ENCODE measurements around the gene NUDT3.
"Not testable (repeated sequence)": the region's sequence is repeated elsewhere in the genome, so short reads cannot be mapped to it uniquely, and the experiment has no call there.

NUDT3 gene

DNA sequence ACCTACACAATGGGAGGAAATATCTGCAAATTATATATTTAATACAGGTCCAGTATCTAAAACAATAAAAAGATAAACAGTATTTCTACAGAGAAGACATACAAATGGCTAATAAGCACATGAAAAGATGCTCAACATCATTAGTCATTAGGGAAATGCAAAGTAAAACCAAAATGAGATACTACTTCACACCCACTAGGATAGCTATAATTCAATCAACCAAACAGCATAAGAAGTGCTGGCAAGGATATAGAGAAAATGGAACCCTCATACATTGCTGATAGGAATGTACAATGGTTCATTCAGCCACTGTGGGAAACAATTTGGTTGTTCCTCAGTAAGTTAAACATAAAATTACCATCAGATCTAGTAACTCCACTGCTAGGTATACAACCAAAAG lies 48.7 kb downstream of the NUDT3 start:
- no peak for DNase-seq (ENCODE audit: low read depth)

DNA sequence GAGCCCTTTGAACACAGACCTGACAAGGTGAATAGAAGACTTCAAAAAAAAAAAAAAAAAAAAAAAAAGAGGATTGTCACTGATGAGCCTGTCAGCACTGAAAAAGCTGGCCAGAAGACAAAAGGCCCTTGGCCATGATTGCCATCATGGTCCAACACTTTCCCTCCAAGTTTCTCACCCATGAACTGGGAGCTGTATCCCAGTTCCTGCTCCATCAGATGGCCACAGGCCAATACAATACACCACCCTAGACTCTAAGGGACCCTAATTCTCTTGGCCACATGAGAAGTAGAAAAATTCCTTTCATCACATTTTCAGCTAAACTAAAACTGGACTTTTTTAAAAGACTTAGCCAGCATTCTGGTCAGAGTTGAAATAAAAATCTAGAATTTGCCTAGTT lies 50.2 kb downstream of the NUDT3 start:
- no peak for DNase-seq (ENCODE audit: low read depth)

DNA sequence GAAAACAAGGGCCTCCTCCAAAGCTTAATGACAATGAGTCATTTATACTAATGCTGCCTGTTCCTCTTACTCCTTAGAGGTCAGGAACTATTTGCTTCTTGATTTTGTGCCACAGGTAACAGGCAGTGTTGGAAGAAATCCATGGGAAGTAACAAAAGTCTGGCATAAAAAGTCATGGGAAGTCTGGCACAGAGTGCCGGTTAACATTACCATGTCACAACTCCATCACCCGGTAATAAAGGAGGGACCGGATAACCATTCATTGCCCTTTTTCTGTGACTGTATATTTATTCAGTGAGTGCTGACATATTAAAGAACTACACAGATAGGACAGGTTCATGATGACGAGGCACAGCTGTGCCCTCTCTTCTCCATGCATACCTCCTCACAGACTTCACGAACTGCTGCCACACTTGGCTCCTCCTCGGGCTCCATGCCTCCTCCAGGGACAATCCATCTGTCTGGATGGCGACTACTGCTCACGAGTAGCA lies 50.9 kb downstream of the NUDT3 start:
- no peak for DNase-seq (ENCODE audit: low read depth)

DNA sequence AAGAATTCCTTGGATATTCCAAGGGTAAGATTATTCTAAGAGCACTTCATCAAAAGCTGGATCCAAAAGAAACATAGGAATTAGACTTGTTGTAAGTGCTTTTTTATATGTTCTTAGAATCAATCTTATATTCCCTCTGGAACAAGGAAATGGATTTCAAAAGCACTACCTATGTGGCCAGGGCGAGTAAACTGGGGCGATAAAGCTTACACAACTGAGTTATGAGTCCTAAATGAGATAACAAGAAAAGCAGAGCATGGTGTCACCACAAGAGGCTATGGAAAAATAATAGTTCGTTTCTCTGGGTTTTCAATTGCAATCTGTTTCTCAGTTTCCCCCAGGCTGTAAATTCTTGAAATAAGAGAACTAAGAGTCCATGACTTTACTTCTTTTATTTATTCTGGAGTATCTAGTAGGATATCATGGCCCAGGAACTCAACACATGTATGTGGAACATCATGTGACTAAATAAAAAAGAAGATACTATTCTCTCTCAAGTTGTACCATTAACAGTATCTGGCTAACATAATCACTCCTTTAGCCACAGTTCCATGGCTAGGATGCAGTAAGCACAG lies 51.5 kb downstream of the NUDT3 start:
- DNase-seq (ENCODE audit: low read depth): no peak

DNA sequence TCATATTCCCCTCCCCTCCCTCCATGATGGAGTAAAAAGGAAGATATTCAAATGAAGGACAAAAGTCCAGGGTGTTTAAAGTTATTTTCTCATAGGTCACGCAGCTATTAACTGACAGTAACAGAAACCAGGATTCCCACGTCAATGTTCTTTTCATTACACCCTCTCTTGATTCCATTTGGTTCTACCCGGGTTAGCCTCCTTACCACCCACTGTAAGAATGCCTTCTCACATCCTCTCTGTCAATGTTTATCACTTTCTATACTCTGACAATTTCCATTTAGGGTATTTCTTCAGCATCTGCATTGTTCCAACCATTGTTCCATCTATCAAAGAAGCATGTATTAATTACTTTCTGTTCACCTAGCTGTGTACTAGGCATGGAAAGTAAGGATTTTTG lies 52.1 kb downstream of the NUDT3 start:
- no peak for DNase-seq (ENCODE audit: low read depth)

DNA sequence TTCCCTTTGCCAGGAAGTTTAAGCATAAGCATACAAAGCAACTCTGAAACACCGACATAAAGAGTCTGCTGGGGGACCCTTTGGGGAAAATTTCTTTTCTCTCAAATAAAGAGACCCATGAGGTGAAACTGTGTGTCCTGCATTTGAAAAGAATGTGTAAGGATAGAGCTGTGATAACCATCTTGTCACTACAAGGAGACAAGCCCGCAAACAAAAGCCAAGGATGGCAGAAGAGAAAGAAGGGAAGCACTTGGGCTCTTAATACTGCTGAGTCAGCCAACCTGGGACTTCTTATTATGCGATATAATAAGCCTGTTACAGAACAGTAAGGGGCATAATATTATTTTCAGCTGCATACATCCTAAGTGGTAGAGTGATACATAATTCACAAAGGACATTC lies 52.5 kb downstream of the NUDT3 start:
- no peak for DNase-seq (ENCODE audit: low read depth)

DNA sequence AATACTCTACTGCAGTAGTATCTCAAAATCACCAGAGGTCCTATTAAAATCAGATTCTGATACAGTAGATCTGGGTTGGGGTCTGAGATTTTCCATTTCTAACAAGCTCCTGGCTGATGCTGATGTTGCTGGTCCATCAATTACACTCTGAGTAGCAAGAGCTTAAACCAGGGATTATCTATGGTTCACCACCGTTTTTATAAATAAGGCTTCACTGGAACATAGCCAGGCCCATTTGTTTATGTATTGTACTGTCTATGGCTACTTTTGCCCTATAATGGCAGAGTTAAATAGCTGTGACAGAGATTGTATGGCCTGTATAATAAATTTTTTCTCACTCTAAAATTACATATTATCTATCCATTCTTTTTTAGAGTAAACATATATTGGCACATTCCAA lies 53.0 kb downstream of the NUDT3 start:
- no peak for DNase-seq (ENCODE audit: low read depth)

DNA sequence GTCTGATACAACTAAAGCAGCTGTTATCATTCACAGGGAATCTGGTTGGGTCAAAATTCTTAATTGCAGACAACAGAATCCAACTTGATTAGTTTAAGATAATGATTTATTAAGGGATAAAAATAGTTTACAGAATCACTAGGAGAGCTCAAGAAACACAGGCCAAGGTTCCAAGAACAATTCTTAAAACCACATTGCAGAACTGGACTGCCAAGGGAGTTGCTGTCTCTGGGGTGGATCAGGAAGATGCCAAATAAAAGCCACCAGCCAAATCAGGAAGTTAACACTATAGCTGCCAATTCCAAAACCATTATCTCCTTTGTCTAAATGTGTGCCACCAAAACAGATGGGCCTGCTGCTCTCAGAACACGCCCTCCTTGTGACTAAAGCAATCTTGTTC lies 53.7 kb downstream of the NUDT3 start:
- DNase-seq (ENCODE audit: low read depth): no peak

DNA sequence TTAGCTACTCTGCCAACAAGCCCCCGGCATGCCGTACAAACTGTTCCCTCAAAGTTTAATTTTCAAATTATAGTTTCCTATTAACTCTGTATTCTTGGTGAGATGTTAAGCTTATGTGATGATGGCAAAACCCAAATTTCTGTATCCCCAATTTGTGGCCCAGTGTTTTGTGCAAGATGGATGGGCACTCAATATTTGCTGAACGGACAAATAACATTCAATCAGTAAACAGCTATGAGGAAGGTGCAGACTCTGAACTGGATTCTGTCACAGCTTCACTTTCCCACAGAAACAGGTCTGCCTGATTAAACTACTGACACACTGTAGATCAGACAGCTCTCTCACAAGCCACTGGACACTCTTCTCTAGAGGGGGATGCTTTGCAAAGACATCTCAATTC lies 54.1 kb downstream of the NUDT3 start:
- DNase-seq (ENCODE audit: low read depth): no peak

DNA sequence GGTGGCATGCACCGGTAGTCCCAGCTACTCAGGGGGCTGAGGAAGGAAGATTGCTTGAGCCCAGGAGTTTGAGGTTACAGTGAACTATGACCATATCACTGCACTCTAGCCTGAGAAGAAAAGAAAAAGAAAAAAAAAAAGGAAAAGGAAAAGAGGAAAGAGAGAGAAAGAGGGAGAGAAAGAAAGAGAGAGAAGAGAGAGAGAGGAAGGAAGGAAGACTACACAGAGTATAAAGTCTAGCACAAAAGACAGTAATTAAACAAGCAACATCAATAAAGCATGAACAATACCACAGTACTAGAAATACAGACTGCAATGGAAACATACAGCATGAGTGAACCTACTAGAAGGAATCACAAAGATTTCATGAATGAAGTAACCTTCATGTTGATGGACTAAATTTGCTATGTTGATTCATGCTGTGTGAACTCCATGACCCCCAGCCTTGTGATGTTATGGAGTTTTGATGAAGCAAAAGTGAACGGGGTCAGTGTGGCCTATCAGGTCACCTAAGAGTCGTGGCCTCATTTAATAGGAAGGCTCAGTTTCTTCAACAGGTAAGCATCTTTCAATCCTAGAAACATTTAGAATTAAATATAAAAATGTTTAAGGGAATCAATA lies 57.6 kb downstream of the NUDT3 start:
- no peak for DNase-seq (ENCODE audit: low read depth)

DNA sequence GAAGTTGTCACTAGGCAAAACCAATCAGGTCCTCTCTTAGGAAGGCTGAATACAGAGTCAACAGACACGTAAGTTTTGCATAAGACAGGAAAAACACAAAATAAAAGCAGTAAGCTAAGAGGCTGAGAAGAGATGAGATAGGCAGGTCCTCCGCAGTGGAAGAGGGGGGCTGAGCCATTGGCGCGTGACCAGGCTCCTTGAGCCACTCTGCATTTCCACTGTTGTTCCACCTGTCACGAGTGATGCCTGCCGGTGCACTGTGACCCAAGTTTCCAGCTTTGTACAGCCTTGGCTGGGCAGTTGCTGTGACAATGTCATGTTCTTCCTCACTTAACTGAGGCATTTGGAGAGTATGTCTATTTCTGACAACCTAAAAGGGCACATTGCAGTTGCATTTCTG lies 58.6 kb downstream of the NUDT3 start:
- no peak for DNase-seq (ENCODE audit: low read depth)

DNA sequence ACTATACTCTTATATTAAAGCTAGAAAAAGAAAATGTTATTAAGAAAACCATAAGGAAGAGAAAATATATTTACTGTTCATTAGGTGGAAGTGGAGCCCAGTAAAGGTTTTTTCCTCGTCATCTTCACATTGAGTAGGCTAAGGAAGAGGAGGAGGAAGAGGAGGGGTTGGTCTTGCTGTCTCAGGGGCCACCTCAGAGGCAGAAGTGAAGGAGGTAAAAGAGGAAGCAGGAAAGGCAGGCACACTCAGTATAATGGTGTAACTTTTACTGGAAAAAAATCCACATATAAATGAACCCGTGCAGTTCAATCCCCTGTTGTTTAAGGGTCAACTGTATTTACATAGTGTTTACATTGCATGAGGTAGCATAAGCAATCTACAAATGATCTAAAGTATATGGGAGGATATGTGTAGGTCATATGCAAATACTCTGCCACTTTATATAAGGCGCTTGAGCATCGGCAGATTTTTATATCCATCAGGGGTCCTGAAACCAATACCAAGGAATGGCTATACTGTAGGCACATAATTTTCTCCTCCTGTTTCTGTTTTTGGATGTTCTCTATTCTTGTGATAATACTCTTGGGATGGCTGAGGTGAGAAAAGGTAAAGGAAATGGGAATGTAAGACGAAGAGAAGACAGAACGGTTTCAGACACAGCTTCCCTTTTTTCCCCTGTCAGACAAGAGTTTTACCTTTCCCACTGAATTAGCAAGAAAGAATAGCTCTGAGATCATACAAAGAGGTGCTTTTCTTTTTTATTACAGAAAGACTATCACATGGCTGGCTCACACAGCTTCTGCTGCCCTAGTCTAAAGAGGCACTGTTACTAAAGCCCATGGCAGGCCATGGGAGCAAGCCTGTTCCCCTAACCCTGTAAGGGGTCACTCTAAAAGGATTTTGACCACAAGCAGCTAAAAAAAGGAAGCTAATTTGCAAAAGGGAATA lies 59.9 kb downstream of the NUDT3 start:
- DNase-seq (ENCODE audit: low read depth): no peak

DNA sequence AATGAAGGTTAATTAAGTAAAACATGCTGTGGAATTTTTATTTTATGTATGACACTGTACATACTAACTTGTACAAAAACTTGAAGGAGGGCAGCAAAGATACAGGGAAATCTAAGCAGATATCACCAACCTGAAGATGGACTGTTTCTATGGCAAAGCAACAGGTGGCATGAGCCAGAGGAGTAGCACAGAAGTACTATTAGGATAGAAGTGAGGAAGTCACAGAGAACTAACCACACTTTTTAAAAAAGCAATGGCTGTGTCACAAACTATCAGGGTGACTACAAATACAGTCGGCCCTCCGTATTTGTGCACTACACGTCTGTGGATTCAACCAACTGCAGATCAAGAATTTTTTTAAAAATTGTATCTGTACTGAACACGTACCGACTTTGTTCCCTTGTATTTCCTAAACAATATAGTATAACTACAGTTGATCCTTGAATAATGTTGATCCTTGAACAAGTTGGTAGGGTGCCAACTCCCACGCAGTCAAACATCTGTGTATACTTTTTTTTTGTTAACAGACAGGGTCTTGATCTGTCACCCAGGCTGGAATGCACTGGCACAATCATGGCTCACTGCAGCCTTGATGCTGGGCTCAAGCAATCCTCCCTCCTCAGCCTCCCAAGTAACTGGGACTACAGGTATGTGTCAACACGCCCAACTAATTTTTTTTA lies 61.0 kb downstream of the NUDT3 start:
- no peak for DNase-seq (ENCODE audit: low read depth)

DNA sequence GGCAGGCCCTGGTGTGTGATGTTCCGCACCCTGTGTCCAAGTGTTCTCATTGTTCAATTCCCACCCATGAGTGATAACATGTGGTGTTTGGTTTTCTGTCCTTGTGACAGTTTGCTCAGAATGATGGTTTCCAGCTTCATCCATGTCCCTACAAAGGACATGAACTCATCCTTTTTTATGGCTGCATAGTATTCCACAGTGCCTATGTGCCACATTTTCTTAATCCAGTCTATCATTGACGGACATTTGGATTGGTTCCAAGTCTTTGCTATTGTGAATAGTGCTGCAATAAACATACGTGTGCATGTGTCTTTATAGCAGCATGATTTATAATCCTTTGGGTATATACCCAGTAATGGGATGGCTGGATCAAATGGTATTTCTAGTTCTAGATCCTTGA lies 62.7 kb downstream of the NUDT3 start:
- DNase-seq (ENCODE audit: low read depth): not testable (repeated sequence)

DNA sequence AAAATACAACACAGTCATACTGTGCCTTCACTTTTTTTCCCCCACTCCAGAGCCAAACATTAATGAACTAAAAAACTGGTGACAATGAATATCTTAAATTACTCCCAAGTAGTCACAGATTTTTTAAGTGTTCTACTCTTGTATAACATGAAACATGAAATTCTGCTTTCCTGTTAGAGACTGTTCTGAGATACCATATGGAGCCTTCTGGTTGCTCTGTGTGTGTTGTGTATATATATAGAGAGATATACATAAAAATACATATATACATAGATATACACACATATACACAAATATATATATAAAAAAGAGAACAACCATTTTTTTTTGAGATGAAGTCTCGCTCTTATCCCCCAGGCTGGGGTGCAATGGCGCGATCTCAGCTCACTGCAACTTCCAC lies 63.5 kb downstream of the NUDT3 start:
- DNase-seq (ENCODE audit: low read depth): no peak

DNA sequence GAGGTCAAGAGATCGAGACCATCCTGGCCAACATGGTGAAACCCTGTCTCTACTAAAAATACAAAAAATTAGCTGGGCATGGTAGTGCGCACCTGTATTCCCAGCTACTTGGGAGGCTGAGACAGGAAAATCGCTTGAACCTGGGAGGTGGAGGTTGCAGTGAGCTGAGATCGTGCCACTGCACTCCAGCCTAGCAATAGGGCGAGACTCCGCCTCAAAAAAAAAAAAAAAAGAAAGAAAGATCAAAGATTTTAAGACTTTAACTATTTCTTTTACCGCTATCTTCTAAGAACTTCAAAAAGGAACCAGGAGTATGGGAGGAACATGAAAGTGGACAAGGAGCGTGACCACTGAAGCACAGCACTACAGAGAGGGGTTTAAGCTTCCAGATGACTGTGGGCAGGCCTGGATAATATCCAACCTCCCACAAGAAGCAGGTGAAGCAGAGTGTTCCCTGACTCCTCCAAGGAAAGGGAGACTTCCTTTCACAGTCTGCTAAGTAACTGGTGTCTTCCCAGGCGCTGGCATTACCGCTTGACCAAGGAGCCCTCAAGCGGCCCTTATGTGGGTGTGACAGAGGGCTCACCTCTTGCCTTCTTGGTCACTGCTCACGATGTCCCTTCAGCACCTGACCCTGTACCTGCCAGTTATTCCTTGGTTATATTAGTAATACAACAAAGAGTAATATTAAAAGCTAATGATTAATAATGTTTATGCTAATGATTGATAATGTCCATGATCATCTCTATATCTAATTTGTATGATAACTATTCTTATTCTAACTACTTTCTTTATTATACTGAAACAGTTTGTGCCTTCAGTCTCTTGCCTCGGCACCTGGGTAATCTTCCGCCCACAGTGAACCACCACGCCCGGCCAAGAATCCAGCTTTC lies 64.9 kb downstream of the NUDT3 start:
- DNase-seq (ENCODE audit: low read depth): not testable (repeated sequence)

DNA sequence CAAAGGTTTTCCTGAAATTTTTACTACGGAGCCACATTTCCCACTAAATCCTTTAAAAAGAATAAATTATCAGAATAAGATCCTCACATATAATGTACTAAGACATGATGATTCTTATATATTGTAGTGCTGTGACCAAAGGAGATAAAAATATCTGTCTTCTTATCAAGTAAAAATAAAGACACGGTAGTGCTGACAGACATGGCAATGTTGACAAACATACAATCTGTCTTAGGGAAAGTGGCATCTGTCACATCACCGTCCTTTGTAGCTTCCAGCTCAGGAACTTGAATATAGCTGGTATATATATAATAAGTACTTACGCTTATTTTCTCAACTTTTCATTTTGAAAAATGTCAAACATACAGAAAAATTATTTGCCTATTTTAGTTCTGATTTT lies 66.8 kb downstream of the NUDT3 start:
- DNase-seq (ENCODE audit: low read depth): no peak

DNA sequence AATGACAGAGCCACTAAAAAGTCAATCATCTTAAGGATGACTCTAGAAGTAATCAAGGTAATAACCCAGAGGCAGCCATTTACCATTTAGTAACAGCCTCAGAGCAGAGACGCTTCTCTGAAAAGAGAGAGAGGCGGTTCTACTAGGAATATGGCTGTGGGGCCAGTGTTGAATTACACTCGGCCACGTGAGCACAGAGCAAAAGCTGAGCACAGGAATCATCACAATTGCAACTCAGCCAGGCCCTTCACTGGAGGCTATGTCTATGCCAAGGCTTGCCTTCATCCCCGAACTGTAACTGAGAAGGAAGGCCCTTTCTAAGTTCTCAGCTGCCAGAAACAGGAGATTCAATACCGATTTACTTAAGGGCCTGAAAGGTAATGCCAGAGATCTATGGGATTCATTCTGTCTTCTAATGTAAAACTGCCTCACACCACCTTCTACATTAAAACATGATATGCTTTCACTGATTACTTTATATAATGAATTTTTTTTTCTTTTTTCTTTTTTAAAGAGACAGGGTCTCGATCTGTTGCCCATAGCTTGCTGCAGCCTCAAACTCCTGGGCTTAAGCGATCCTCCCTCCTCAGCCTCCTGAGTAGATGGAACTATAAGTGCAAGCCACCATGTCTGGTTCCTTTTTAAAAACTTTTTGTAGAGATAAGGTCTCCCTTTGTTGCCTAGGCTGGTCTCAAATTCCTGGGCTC lies 67.6 kb downstream of the NUDT3 start:
- no peak for DNase-seq (ENCODE audit: low read depth)

DNA sequence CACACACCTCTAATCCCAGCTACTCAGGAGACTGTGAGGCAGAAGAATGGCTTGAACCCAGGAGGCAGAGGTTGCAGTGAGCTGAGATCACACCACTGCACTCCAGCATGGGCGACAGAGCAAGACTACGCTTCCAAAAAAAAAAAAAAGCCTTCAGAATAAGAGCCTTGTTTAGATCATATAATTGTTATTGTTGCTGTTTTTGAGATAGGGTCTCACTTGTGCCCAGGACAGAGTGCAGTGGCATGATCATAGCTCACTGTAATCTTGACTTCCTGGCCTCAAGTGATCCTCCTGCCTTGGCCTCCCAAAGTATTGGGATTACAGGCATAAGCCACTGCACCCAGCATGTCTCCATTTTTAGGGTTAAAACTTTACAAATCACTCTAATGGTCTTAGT lies 68.2 kb downstream of the NUDT3 start:
- DNase-seq (ENCODE audit: low read depth): not testable (repeated sequence)

DNA sequence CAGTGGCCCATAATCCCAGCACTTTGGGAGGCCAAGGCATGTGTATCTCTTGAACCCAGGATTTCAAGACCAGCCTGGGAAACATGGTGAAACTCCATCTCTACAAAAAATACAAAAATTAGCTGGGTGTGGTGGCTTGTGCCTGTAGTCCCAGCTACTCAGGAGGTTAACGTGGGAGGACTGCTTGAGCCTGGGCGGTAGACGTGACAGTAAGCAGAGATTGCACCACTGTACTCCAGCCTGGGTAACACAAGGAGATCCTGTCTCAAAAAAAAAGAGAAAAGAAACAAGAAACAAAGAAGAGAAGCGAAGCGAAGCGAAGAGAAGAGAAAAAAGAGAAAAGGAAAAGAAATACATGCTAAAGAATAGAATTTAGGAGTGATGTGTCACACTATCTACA lies 69.2 kb downstream of the NUDT3 start:
- DNase-seq (ENCODE audit: low read depth): no peak

DNA sequence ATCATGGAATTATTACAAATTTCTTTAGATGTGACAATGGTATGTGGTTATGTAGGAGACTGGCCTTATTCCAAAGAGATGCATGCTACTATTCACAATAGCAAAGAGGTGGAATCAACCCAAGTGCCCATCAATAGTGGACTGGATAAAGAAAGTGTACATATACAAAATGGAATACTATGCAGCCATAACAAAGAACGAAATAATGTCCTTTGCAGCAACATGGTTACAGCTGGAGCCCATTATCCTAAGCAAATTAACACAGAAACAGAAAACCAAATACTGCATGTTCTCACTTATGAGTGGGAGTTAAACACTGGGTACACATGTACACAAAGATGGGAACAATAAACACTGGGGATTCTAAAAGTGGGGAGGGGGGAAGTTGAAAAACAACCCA lies 69.7 kb downstream of the NUDT3 start:
- no peak for DNase-seq (ENCODE audit: low read depth)
